ENCODE data around the gene MPPED1. TPM values are rescaled to one million over a fixed set of nuclear protein-coding genes. Genes with fewer than 3 reads are reported as not detected.

MPPED1 gene
- polyA plus RNA-seq, 1 experiment: not detected

DNA sequence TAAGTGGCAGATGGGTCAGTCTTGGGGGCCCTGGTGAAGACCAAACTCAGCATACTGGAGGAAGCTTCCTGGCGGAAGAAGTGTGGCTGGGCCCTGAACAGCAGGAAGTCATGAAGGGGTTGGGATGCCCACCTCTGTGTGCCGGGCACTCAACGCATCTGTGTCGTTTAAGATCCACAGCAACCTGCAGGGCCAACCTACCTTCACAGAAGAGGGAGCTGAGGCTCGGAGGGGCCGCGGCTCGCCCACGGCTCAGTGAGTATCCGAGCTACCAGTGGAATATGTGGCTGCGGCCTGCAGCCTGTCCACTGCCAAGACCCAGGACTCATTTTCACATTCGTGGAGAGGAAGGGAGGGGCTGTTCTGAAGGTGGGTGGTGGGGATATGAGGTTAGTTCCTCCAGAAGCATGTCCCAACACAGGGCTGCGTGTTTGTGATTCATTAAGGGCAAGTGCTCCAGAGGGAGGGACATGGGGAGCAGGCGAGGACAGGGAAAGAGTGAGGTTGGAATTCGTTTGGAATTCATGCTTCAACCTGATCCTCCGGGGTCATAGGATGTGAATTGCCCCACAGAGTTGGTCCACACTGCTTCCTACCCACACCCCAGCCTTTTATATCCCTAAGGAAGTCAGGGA, 99.6 kb downstream of the MPPED1 start:
- Histone ChIP-seq H3K27ac (ENCODE audit: low read depth, low read length) (no peak overlapping the region), H3K9me3 (ENCODE audit: control insufficient read depth, insufficient read depth, low read length) (peaks cover 71% of the 10 kb centered on the region), H3K4me3 (ENCODE audit: low read depth, low read length) (no peak overlapping the region), H3K27me3 (ENCODE audit: control insufficient read depth, insufficient read depth, low read length) (no peaks in the 10 kb centered on the region)
- DNase-seq (ENCODE audit: low read depth, low spot score): no peak
- TF ChIP-seq, protein P1, sequence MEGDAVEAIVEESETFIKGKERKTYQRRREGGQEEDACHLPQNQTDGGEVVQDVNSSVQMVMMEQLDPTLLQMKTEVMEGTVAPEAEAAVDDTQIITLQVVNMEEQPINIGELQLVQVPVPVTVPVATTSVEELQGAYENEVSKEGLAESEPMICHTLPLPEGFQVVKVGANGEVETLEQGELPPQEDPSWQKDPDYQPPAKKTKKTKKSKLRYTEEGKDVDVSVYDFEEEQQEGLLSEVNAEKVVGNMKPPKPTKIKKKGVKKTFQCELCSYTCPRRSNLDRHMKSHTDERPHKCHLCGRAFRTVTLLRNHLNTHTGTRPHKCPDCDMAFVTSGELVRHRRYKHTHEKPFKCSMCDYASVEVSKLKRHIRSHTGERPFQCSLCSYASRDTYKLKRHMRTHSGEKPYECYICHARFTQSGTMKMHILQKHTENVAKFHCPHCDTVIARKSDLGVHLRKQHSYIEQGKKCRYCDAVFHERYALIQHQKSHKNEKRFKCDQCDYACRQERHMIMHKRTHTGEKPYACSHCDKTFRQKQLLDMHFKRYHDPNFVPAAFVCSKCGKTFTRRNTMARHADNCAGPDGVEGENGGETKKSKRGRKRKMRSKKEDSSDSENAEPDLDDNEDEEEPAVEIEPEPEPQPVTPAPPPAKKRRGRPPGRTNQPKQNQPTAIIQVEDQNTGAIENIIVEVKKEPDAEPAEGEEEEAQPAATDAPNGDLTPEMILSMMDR (IDR thresholded peaks at IDR 0.05; ENCODE audit: low read depth, low read length): no peak
- ChIA-PET CTCF (no interaction called here), POLR2A (no interaction called here)

DNA sequence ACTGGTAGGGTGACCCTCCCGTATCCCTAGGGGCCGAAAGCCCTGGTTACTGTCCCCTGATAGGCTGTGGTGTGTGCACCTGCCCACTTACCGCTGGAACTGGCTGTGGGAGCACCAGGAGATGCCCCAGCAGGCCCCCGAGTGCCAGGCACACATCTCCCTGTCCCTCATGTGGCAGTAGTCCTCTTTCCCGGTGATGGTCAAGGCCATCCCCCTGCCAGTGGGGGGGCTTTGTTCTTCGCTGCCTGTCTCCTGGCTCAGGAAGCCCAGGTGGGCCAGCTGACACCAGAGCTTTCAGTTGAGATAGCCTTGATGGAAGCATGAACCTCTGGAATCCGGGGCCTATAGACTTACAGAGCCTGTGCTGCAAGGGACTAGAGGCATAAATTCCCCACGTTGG, 100.5 kb downstream of the MPPED1 start:
- no peak overlapping the region for H3K27ac ChIP-seq (ENCODE audit: low read depth, low read length)
- no peak overlapping the region for H3K4me3 ChIP-seq (ENCODE audit: low read depth, low read length)
- H3K27me3 ChIP-seq (ENCODE audit: control insufficient read depth, insufficient read depth, low read length): no peaks in the 10 kb centered on the region
- DNase-seq (ENCODE audit: low read depth, low spot score): no peak
- H3K9me3 ChIP-seq (ENCODE audit: control insufficient read depth, insufficient read depth, low read length): peaks cover 69% of the 10 kb centered on the region
- ChIA-PET CTCF (no interaction called here), POLR2A (no interaction called here)
- TF ChIP-seq, protein P1 (IDR thresholded peaks at IDR 0.05; ENCODE audit: low read depth, low read length): no peak

DNA sequence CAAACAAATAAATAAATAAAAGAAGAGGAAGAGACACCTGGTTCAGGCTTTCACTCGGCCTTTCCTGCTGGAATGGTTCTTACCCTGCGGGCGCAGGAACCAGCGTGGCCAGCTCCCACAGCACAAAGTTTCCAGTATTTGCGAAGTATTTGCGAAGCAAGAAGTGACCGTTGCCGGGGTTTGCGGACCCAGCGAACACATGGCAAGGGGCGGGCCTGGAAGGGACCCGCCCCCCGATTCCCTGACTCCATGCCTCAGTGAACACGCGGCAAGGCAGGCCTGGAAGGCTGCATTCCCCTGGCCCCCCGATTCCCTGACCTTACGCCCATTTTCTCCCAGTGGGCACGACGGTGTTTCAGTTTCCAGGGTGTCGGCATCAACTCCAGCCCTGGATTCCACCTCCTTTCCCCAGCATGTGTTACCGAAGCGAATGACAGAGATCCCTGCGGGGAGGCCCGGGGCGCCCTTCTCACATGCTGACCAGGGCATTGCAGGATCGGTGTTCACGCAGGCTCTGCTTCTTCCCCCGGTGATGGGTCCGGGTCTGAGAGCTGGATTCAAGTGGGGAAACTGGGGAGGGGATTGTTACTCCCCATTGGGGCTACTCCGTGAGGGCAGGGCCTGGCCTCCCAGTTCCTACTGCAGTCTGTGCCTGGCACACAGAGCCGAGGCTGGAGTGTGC, 102.8 kb downstream of the MPPED1 start:
- no peak for DNase-seq (ENCODE audit: low read depth, low spot score)
- no peaks in the 10 kb centered on the region for H3K27me3 ChIP-seq (ENCODE audit: control insufficient read depth, insufficient read depth, low read length)
- no peak overlapping the region for H3K27ac ChIP-seq (ENCODE audit: low read depth, low read length)
- peaks cover 60% of the 10 kb centered on the region for H3K9me3 ChIP-seq (ENCODE audit: control insufficient read depth, insufficient read depth, low read length)
- POLR2A ChIA-PET: no interaction called here
- TF ChIP-seq, protein P1 (IDR thresholded peaks at IDR 0.05; ENCODE audit: low read depth, low read length): no peak
- H3K4me3 ChIP-seq (ENCODE audit: low read depth, low read length): no peak overlapping the region
- CTCF ChIA-PET: no interaction called here

DNA sequence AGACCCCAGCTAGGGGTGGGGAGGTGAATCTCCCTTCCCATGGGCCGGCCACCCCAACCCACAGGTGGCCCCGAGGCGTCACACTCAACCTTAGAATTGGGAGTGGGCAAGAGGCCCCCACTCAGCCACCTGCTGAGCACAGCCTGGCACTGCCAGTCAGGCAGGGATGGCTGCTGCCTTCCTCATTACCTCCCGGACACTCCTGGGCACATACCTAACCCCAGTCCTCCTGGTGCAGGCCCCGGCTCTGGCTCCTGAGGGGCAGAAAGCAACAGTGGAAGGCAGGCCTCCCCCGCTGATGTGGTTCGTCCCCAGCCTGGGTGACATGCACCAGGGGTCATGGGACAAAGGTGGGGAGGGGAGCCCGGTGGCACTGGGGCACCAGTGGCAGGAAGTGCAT, 103.6 kb downstream of the MPPED1 start:
- DNase-seq (ENCODE audit: low read depth, low spot score): no peak
- Histone ChIP-seq H3K27ac (ENCODE audit: low read depth, low read length) (no peak overlapping the region), H3K4me3 (ENCODE audit: low read depth, low read length) (no peak overlapping the region), H3K9me3 (ENCODE audit: control insufficient read depth, insufficient read depth, low read length) (peaks cover 52% of the 10 kb centered on the region), H3K27me3 (ENCODE audit: control insufficient read depth, insufficient read depth, low read length) (no peaks in the 10 kb centered on the region)
- TF ChIP-seq, protein P1 (IDR thresholded peaks at IDR 0.05; ENCODE audit: low read depth, low read length): no peak
- ChIA-PET POLR2A (no interaction called here), CTCF (no interaction called here)

DNA sequence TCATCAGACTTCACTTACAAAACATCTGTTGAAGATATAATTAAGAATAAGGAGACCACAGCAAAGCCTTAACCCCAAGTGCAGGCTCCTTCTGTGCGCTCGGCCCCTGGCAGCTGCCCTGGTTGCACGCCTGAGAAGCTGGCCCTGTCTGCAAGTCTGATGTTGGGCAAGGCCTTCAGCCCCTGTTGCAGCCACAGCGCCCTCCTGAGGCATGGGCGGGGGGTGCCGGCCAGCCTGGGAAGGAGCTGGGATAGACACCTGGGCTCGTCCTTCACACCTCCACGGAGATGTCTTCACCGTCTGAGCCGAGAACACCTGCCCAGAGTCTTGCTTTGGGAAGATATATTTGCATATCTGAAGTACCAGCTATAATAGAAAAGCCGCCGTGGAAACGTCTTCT, 104.1 kb downstream of the MPPED1 start:
- CTCF ChIA-PET: no interaction called here
- no peak for DNase-seq (ENCODE audit: low read depth, low spot score)

More for the DNA sequence above, 104.1 kb downstream of the MPPED1 start:
- POLR2A ChIA-PET: no interaction called here
- peaks cover 47% of the 10 kb centered on the region for H3K9me3 ChIP-seq (ENCODE audit: control insufficient read depth, insufficient read depth, low read length)
- TF ChIP-seq, protein P1 (IDR thresholded peaks at IDR 0.05; ENCODE audit: low read depth, low read length): no peak
- no peak overlapping the region for H3K27ac ChIP-seq (ENCODE audit: low read depth, low read length)
- H3K4me3 ChIP-seq (ENCODE audit: low read depth, low read length): no peak overlapping the region
- H3K27me3 ChIP-seq (ENCODE audit: control insufficient read depth, insufficient read depth, low read length): no peaks in the 10 kb centered on the region

Data from AG04450 (cell line).